Endothelial cell of umbilical vein (primary cell): ENCODE data around the gene DIS3L2. TPM values are rescaled to one million over a fixed set of nuclear protein-coding genes. Genes with fewer than 3 reads are reported as not detected.
"Not testable (repeated sequence)": the region's sequence is repeated elsewhere in the genome, so short reads cannot be mapped to it uniquely, and the experiment has no call there.

ENCODE experiments used
- BruUV-seq: library from RNA; stranded (reverse); fragments of 400-500 nt; replicated peaks from 2 replicates; lab custom pipeline; 2021; lab: Mats Ljungman, UMichigan
- CTCF ChIA-PET: fragments of 300-600, 350-600 bp; sonication (Branson Sonifier 250); formaldehyde crosslinking; loops from one replicate; lab custom pipeline; 2021; ENCODE audit warnings: antibody characterized with exemption, inconsistent platforms; lab: Charles Lee
- POLR2A ChIA-PET: fragments of 300-600, 350-600 bp; sonication (Branson Sonifier 250); formaldehyde crosslinking; loops from one replicate; lab custom pipeline; 2021; ENCODE audit warnings: antibody characterized with exemption, inconsistent platforms; lab: Charles Lee
- DNase-seq: peaks from one replicate; pipeline ENCODE4 v3.0.0-alpha.2; 2011; ENCODE audit warnings: low read depth, low spot score
- FAIRE-seq: peaks from 2 replicates; lab custom pipeline; 2011; peaks lifted over from hg19 to GRCh38; lab: Jason Lieb, UNC
- H2AFZ ChIP-seq: 2 replicates; pipeline ENCODE4 v1.6.0; 2012; ENCODE audit warnings: low read depth, low read length, control low read depth, inconsistent platforms
- H3K27ac ChIP-seq: 2 replicates; pipeline ENCODE4 v1.5.1; 2011; ENCODE audit warnings: low read depth, mild to moderate bottlenecking, control low read depth, low read length, moderate library complexity; ENCODE audit not compliant: insufficient read depth
- H3K27me3 ChIP-seq, 2 experiments: 2 replicates each; pipeline versions ENCODE4 v1.6.0 to v1.6.1; 2011; ENCODE audit warnings: low read length in 2 of 2, mixed read lengths in 1 of 2; ENCODE audit not compliant: control insufficient read depth in 2 of 2, insufficient read depth in 2 of 2
- H3K36me3 ChIP-seq, 2 experiments: 2 replicates in 1 of 2; 3 replicates in 1 of 2; pipeline ENCODE4 v1.5.1; 2011; ENCODE audit warnings: low read length in 2 of 2, mild to moderate bottlenecking in 1 of 2, moderate library complexity in 1 of 2; ENCODE audit not compliant: control insufficient read depth in 2 of 2, insufficient read depth in 2 of 2; ENCODE audit errors: extremely low read depth in 1 of 2
- H3K4me1 ChIP-seq: 3 replicates; pipeline ENCODE4 v1.5.1; 2011; ENCODE audit warnings: mild to moderate bottlenecking, low read length; ENCODE audit not compliant: control insufficient read depth, insufficient read depth; ENCODE audit errors: extremely low read depth
- H3K4me2 ChIP-seq: 2 replicates; pipeline ENCODE4 v1.6.1; 2011; ENCODE audit warnings: low read length, control low read depth, mixed read lengths; ENCODE audit not compliant: insufficient read depth
- H3K4me3 ChIP-seq, 3 experiments: fragments of 200-600 bp in 1 of 3; sonication (generic), shearing (Covaris generic) in 1 of 3; replicated peaks in 1 of 3; 2 replicates each; pipeline ENCODE4 v1.5.1; 2011 to 2016; ENCODE audit warnings: control low read depth in 3 of 3, low read length in 3 of 3, mild to moderate bottlenecking in 2 of 3, inconsistent platforms in 1 of 3, low read depth in 1 of 3, moderate library complexity in 1 of 3; ENCODE audit not compliant: insufficient read depth in 1 of 3
- H3K79me2 ChIP-seq: 2 replicates; pipeline ENCODE4 v1.6.0; 2012; ENCODE audit warnings: low read length, inconsistent platforms; ENCODE audit not compliant: control insufficient read depth, insufficient read depth
- H3K9ac ChIP-seq: replicated peaks from 2 replicates; pipeline ENCODE3; 2011; ENCODE audit warnings: low read length, control low read depth; ENCODE audit not compliant: insufficient read depth; ENCODE audit errors: extremely low read depth
- H3K9me1 ChIP-seq: replicated peaks from 3 replicates; pipeline ENCODE4 v1.6.0; 2011; ENCODE audit warnings: mild to moderate bottlenecking, low read length; ENCODE audit not compliant: control insufficient read depth, insufficient read depth; ENCODE audit errors: extremely low read depth
- H3K9me3 ChIP-seq: replicated peaks from 2 replicates; pipeline ENCODE4 v1.5.1; 2012; ENCODE audit warnings: low read length, inconsistent platforms; ENCODE audit not compliant: control insufficient read depth, insufficient read depth
- H4K20me1 ChIP-seq: replicated peaks from 2 replicates; pipeline ENCODE3; 2011; ENCODE audit warnings: mild to moderate bottlenecking, low read length; ENCODE audit not compliant: control insufficient read depth, insufficient read depth; ENCODE audit errors: extremely low read depth
- dilution Hi-C: fragments of 300-500 bp; cut with MboI; formaldehyde crosslinking; loops from one replicate; pipeline ENCODE4 v1.15.0; 2019; ENCODE audit warnings: low sequenced_read_pairs; ENCODE audit not compliant: extremely low pct_ligation_motif_present
- intact Hi-C: fragments of 100-400 bp; cut with micrococcal nuclease; formaldehyde crosslinking; loops from one replicate; pipeline ENCODE4 v1.10.0; 2022
- polyA plus RNA-seq, 4 experiments: library from polyadenylated mRNA; depleted of rRNA in 3 of 4; stranded (reverse) in 3 of 4; unstranded in 1 of 4; fragments of >200 nt; gene quantifications; 2 replicates each; pipeline versions ENCODE4 v1.2.1 to v1.2.3, GENCODE V29; 2011 to 2012; ENCODE audit warnings: missing spikeins in 1 of 4
- total RNA-seq: library from RNA; stranded (reverse); gene quantifications from 2 replicates; pipeline ENCODE4 v1.2.3, GENCODE V29; 2021

DIS3L2 gene
- total and polyA plus RNA-seq, 2 donors (not counting 3 experiments of a cell fraction or from before 2014, with no cell fraction given) = 14.6 to 31.2 TPM

DNA sequence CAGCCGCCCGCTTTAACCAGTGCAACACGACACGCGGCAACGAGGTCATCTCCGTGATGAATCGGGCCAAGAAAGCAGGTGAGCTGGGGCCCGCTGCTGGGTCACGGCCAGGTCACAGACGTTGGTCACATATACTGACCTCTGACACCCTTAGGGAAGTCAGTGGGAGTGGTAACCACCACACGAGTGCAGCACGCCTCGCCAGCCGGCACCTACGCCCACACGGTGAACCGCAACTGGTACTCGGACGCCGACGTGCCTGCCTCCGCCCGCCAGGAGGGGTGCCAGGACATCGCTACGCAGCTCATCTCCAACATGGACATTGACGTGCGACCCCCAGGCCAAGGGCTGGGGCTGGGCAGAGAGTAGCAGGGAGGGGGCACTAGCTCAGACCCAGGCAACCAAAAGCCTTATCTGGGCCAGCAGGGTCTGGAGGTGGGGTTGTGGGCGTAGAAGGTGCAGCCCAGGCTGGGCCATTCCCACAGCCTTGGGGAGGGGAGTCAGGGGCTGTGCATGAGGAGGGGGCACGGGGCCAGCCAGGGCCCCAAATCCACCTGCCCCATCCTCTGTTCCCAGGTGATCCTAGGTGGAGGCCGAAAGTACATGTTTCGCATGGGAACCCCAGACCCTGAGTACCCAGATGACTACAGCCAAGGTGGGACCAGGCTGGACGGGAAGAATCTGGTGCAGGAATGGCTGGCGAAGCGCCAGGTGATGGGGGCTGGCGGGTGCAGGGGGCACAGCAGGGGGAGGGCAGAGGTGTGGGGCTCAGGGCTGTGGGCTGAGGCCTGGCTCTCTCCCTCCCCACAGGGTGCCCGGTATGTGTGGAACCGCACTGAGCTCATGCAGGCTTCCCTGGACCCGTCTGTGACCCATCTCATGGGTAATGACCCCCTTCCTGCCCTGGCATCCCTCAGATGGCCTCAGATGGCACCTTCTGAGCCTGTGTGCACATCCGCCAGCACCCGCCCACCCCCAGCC lies 418.4 kb downstream of the DIS3L2 start:
- H3K4me2 ChIP-seq, FAIRE-seq, H4K20me1 ChIP-seq, H3K79me2 ChIP-seq, H3K27ac ChIP-seq, H2AFZ ChIP-seq, H3K4me3 ChIP-seq, intact Hi-C loops, dilution Hi-C loops, H3K36me3 ChIP-seq, CTCF ChIA-PET, BruUV-seq, H3K9me3 ChIP-seq, DNase-seq, POLR2A ChIA-PET, H3K9ac ChIP-seq, H3K9me1 ChIP-seq, H3K4me1 ChIP-seq: not testable (repeated sequence)
- peaks cover 25% of the 10 kb centered on the region in 2 experiments for H3K27me3 ChIP-seq

- H3K4me1 ChIP-seq, H4K20me1 ChIP-seq, POLR2A ChIA-PET, H3K79me2 ChIP-seq, H3K9me3 ChIP-seq, H3K4me2 ChIP-seq, H3K4me3 ChIP-seq, intact Hi-C loops, H3K36me3 ChIP-seq, H3K9me1 ChIP-seq, CTCF ChIA-PET, DNase-seq, H3K9ac ChIP-seq, FAIRE-seq, H2AFZ ChIP-seq, H3K27ac ChIP-seq, BruUV-seq, dilution Hi-C loops: not testable (repeated sequence)
- peaks cover 33 to 35% of the 10 kb centered on the region in 2 experiments for H3K27me3 ChIP-seq
Observed at GRCh38 chr2:232381204-232382031, 419.9 kb downstream of the DIS3L2 start.
